Chondrocyte (in vitro differentiated cells): ENCODE data around the gene TTF2. TPM values are rescaled to one million over a fixed set of nuclear protein-coding genes. Genes with fewer than 3 reads are reported as not detected.

ENCODE experiments used
- DNase-seq: peaks from one replicate; pipeline ENCODE4 v3.0.0; 2021; ENCODE audit warnings: mixed read lengths, low spot score
- H3K27ac Mint-ChIP-seq: one replicate; pipeline ENCODE4 v1.8.0; 2021; ENCODE audit warnings: mild to moderate bottlenecking, moderate library complexity, mixed read lengths; ENCODE audit not compliant: unreplicated experiment
- H3K27me3 Mint-ChIP-seq: 2 replicates; pipeline ENCODE4 v1.8.0; 2021; ENCODE audit warnings: low read depth, mixed read lengths
- H3K36me3 Mint-ChIP-seq: 2 replicates; pipeline ENCODE4 v1.8.0; 2021; ENCODE audit warnings: low read depth, mixed read lengths
- H3K4me1 Mint-ChIP-seq: 2 replicates; pipeline ENCODE4 v1.8.0; 2021; ENCODE audit warnings: low read depth, mild to moderate bottlenecking, mixed read lengths
- H3K4me3 Mint-ChIP-seq: one replicate; pipeline ENCODE4 v1.8.0; 2021; ENCODE audit warnings: mild to moderate bottlenecking, moderate library complexity, mixed read lengths; ENCODE audit not compliant: unreplicated experiment
- H3K9me3 Mint-ChIP-seq: 2 replicates; pipeline ENCODE4 v1.8.0; 2021; ENCODE audit warnings: low read depth, mixed read lengths
- total RNA-seq: library from RNA; stranded (reverse); gene quantifications from 3 replicates; pipeline ENCODE4 v1.2.1, GENCODE V29; 2021
- TF ChIP-seq, protein P1 (sequence below): fragments of 200-600 bp; sonication (generic); IDR thresholded peaks from 2 replicates; pipeline ENCODE4 v1.5.0; 2021; ENCODE audit warnings: antibody characterized with exemption, mild to moderate bottlenecking, moderate library complexity

The TTF2 gene
- total RNA-seq, 1 donor from 2014 or later, result 16.4 TPM

DNA sequence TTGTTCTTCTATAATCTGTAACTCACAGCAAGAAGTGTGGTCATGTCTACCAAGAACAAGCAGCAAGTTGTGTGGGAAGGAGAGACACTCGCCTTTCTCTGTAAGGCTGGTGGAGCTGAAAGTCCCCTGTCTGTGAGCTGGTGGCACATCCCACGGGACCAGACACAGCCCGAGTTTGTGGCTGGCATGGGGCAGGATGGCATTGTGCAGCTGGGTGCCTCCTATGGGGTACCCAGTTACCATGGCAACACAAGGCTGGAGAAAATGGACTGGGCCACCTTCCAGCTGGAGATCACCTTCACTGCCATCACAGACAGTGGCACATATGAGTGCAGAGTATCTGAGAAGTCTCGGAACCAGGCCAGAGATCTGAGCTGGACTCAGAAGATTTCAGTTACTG, 43.1 kb upstream of the TTF2 start:
- no peak overlapping the region for H3K4me3 Mint-ChIP-seq
- H3K36me3 Mint-ChIP-seq, result no peaks in the 10 kb centered on the region
- peaks cover 18% of the 10 kb centered on the region for H3K4me1 Mint-ChIP-seq
- no peaks in the 10 kb centered on the region for H3K27me3 Mint-ChIP-seq
- H3K9me3 Mint-ChIP-seq, result no peaks in the 10 kb centered on the region
- TF ChIP-seq, protein P1, sequence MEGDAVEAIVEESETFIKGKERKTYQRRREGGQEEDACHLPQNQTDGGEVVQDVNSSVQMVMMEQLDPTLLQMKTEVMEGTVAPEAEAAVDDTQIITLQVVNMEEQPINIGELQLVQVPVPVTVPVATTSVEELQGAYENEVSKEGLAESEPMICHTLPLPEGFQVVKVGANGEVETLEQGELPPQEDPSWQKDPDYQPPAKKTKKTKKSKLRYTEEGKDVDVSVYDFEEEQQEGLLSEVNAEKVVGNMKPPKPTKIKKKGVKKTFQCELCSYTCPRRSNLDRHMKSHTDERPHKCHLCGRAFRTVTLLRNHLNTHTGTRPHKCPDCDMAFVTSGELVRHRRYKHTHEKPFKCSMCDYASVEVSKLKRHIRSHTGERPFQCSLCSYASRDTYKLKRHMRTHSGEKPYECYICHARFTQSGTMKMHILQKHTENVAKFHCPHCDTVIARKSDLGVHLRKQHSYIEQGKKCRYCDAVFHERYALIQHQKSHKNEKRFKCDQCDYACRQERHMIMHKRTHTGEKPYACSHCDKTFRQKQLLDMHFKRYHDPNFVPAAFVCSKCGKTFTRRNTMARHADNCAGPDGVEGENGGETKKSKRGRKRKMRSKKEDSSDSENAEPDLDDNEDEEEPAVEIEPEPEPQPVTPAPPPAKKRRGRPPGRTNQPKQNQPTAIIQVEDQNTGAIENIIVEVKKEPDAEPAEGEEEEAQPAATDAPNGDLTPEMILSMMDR, result no peak
- no peak for DNase-seq
- no peak overlapping the region for H3K27ac Mint-ChIP-seq

DNA sequence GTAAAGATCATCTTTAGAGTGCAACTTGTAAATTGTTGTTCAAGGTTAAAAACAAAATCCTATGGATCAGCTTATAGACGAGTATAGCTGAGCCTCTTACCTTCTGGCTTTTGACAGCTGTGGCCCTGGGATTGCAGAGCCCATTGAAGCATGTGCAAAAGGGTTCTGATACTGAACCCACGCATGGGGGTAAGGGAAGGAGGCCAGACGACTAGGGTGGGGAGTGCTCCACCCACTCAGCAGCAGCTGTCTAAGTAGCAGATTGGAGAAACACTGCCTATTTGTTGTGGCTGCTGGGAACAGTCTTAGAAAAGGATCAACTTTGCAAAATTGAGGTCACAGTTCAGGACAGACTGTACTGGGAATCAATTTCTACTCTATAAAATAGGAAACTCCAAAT, 42.5 kb upstream of the TTF2 start:
- Mint-ChIP-seq H3K9me3 (no peaks in the 10 kb centered on the region), H3K4me1 (peaks cover 22% of the 10 kb centered on the region), H3K4me3 (no peak overlapping the region), H3K36me3 (no peaks in the 10 kb centered on the region), H3K27ac (no peak overlapping the region), H3K27me3 (no peaks in the 10 kb centered on the region)
- TF ChIP-seq, protein P1, result no peak
- DNase-seq, result no peak

DNA sequence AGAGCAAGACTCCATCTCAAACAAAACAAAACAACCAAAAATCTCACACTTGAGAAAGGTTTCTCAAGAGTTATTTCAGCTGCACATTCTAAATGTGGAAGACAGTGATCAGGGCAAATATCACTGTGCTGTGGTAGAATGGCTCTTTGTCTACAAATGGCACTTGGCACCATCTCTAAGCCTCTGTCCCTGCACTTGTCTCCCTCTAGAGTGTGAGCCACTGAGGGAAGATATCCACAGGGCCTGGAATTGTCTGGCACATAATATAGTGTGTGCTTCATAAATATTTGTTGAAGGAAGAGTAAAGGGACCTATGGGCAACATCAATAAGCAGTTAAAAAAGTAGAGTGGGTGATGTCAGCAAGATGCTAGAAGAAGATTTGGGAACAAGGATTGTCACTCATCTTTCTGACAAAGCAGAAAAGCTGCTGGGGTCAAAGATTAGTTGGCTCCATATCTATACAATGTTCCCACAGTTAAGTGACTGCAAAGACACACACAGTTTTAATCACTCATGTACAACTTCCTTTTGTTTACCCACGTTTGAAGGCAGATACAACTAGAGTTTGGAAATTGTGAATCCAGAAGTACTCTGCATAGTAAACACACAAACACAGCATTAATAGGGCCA, 39.5 kb upstream of the TTF2 start:
- Mint-ChIP-seq H3K4me3 (no peak overlapping the region), H3K27me3 (no peaks in the 10 kb centered on the region), H3K27ac (no peak overlapping the region), H3K9me3 (no peaks in the 10 kb centered on the region), H3K36me3 (no peaks in the 10 kb centered on the region), H3K4me1 (peaks cover 19% of the 10 kb centered on the region)
- TF ChIP-seq, protein P1, result no peak
- DNase-seq, result no peak

DNA sequence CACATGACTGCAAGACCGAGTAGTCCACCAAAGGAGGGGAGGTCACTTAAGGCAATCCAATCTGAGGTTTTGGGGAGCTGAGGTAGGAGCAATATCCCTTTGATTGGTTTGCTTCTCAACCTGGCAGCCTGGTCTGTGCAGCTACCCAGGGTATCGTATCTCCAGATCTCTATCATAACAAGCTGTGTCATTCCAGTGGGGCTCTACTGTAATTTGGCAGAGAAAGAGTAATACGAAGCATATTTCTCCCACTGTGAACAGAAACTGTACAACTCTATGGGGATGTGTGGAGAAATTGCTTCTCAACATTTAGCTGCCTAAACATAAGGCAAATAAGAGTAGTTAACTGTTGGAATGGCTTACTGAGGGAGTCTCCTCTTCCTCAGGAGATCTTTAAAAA, 38.0 kb upstream of the TTF2 start:
- no peaks in the 10 kb centered on the region for H3K36me3 Mint-ChIP-seq
- no peak for DNase-seq
- H3K9me3 Mint-ChIP-seq, result no peaks in the 10 kb centered on the region
- H3K27me3 Mint-ChIP-seq, result no peaks in the 10 kb centered on the region
- TF ChIP-seq, protein P1, result no peak
- H3K4me1 Mint-ChIP-seq, result peaks cover 32% of the 10 kb centered on the region
- H3K27ac Mint-ChIP-seq, result no peak overlapping the region
- no peak overlapping the region for H3K4me3 Mint-ChIP-seq

DNA sequence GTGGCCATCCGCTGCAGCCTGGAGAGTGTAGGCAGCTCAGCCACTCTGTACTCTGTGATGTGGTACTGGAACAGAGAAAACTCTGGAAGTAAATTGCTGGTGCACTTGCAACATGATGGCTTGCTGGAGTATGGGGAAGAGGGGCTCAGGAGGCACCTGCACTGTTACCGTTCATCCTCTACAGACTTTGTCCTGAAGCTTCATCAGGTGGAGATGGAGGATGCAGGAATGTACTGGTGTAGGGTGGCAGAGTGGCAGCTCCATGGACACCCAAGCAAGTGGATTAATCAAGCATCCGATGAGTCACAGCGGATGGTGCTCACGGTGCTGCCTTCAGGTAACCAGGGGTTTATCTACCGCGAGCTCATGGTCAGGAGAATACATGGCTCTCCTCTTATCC, 34.6 kb upstream of the TTF2 start:
- Mint-ChIP-seq H3K27me3 (no peaks in the 10 kb centered on the region), H3K4me1 (peaks cover 25% of the 10 kb centered on the region), H3K9me3 (no peaks in the 10 kb centered on the region), H3K27ac (no peak overlapping the region), H3K36me3 (no peaks in the 10 kb centered on the region), H3K4me3 (no peak overlapping the region)
- TF ChIP-seq, protein P1, result no peak
- DNase-seq, result no peak
